Measurements from ENCODE around the gene C10orf105. TPM values are rescaled to one million over a fixed set of nuclear protein-coding genes. Genes with fewer than 3 reads are reported as not detected.

C10orf105 gene
- total RNA-seq, 1 donor from 2014 or later: 0.53 TPM

DNA sequence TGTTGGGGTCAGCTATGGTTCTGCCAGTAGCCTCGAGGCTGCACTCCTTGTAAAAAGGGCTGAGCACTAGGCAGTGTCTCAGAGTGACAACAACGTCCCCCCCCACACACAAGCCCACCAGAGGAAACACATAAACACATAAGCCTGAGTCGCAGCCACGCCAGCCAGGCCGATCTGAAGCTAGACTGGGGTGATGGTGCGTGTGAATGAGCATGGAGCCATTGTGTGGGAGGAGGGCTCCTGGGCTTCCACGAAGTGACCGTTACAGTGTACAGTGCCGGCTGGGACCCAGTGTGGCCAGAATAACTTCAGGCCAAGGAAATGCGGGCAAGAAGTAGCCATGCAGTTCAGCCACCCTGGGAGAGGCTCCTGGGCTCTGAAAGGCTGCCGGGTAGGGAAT lies 3.7 kb upstream of the C10orf105 start:
- ATAC-seq (no peak), DNase-seq (ENCODE audit: low spot score) (no peak)
- intact Hi-C loops (cut with DNase I): no loop called here

DNA sequence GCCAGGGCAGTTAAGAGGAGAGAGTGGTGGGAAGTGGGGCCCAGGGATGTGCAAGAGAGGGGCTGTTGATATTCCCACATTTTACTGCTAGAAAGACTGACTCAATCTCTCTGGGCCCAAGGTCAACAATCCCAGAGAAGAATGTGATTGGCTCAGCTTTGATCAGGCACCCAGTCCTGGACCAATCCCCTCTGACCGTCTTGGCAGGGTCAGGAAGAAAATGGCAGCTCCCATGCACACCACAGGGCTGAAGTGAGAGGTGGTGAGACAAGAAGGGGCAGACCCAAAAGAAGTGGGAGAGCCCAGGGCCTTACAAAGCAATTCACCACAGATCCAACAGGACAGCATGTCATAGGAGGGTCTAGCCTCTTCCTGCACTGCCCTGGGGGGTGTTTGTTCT lies 3.3 kb upstream of the C10orf105 start:
- intact Hi-C loops (cut with DNase I): no loop called here
- DNase-seq (ENCODE audit: low spot score) (no peak), ATAC-seq (no peak)

DNA sequence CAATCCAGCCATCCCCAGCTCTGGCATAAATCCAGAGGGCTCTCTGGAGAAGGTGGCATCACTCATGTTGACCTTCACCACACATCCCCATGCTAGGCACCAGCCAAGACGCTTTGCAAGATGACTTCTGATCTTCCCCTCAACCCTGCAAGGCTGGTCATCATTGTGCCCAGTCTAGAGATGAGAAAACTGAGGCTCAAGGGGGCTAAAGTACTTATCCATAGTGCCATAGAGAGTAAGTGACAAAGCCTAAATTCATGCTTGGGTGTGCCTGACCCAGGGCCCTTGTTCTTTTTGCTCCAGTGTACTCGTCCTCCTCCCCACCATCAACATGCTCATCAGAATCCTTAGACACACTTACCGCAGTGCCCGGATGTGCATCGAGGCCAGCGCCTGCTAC lies 1.7 kb upstream of the C10orf105 start:
- ATAC-seq (no peak), DNase-seq (ENCODE audit: low spot score) (no peak)
- intact Hi-C loops (cut with DNase I): no loop called here

GRCh38 chr10:71720288-71720687 lies 710 bp upstream of the C10orf105 start:
- intact Hi-C loops (cut with DNase I): no loop called here
- ATAC-seq (no peak), DNase-seq (ENCODE audit: low spot score) (no peak)

DNA sequence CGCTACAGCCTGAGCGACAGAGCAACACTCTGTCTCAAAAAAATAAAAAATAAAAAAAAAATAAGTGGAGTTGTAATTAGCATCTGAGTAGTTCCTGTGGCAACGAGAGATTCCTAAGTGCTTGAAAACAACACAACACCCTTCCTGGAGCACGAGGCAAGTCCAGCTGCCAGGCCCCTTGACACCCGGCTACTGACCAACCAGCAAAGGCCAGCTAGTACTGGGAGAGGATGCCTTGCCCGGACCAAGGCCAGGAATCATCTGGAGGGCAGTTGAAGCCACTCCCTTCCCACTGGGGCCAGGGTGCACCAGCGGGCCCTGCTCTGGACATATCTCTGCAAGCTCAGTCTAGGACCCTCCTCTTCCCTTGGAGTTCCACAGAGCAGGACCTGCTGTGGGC lies 536 bp downstream of the C10orf105 start:
- DNase-seq (ENCODE audit: low spot score): no peak
- peak; percentile 84 for ATAC-seq
- intact Hi-C loops (cut with DNase I): loop anchor here (5.0 kb wide), 1 partner anchor 53 kb away; the partner anchor contains the start of gene VSIR

- intact Hi-C loops (cut with DNase I): loop anchor here (5.0 kb wide), 1 partner anchor 54 kb away; the partner anchor contains the start of gene VSIR
- DNase-seq (ENCODE audit: low spot score): no peak
- no peak for ATAC-seq
These were observed 1.3 kb downstream of the C10orf105 start for GRCh38 chr10:71718165-71718698.

DNA sequence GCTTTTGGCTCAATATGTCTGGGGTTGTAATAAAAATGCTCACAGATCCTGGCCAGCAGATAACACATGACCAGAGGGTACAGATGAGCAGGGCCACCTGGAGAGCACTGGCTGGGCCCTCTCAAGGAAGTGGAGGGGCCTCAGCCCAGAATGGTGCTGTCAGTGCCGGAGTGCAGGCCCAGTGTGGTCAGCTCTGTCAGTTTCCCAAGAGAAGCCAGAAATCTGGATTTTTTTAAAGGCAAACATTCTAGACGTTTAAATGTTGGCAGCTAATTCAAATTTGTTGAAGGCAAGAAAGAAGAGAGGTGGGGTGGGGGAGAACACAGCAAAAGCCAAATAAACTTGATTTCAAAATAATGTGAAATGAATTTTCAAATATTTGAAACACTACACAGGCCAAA lies 2.0 kb downstream of the C10orf105 start:
- intact Hi-C loops (cut with DNase I): loop anchor here (5.0 kb wide), 1 partner anchor 55 kb away; the partner anchor contains the start of gene VSIR
- DNase-seq (ENCODE audit: low spot score): no peak
- no peak for ATAC-seq

DNA sequence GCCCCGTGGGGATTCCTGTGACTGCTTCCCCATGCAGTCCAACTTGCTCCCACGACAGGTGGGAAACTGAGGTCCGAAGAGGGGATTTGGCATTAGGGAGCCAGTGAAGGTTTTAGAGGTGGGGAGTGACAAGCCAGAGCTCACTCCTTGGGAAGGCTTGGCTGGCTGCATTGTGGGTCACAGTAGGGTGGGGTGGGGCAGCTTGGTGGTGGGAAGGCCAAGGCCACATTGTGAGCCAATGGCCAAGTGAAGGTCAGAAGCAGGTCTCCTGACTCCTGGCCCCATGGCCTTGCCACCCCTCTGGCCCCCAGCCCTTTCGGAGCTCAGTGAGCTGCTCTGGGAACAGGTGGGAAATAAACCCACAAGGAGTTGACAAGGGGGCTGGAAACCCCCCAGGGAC lies 2.5 kb downstream of the C10orf105 start:
- no peak for ATAC-seq
- intact Hi-C loops (cut with DNase I): loop anchor here (5.0 kb wide), 1 partner anchor 55 kb away; the partner anchor contains the start of gene VSIR
- no peak for DNase-seq (ENCODE audit: low spot score)

- intact Hi-C loops (cut with DNase I): loop anchor here (5.0 kb wide), 1 partner anchor 56 kb away; the partner anchor contains the start of gene VSIR
- ATAC-seq: no peak
- no peak for DNase-seq (ENCODE audit: low spot score)
These were observed 3.2 kb downstream of the C10orf105 start for GRCh38 chr10:71716426-71716825.

DNA sequence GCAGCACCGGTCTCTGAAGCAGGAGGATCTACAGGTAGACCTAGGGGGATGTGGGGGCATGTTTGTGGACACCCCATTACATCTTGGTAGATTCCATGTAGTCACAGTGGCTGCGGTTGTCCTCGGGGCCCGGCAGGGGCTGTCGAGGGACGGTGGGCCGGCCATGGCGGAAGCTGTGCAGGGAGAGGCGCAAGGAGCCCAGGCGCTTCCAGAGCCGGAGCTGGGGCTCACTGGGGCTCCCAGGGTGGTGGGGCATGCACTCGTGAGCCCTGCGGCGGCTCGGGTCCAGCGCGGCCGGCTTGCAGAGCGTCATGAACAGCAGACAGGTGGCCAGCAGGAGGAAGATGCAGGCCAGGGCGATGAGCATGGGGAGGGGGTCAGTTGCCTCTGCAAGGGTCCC lies 3.7 kb downstream of the C10orf105 start:
- intact Hi-C loops (cut with DNase I): loop anchor here (5.0 kb wide), 1 partner anchor 56 kb away; the partner anchor contains the start of gene VSIR
- DNase-seq (ENCODE audit: low spot score): no peak

GRCh38 chr10:71715026-71715425 lies 4.6 kb downstream of the C10orf105 start:
- DNase-seq (ENCODE audit: low spot score) (no peak), ATAC-seq (no peak)
- intact Hi-C loops (cut with DNase I): loop anchor here (5.0 kb wide), 1 partner anchor 57 kb away; the partner anchor contains the start of gene VSIR

More for the DNA sequence above, 3.7 kb downstream of the C10orf105 start:
- no peak for ATAC-seq

DNA sequence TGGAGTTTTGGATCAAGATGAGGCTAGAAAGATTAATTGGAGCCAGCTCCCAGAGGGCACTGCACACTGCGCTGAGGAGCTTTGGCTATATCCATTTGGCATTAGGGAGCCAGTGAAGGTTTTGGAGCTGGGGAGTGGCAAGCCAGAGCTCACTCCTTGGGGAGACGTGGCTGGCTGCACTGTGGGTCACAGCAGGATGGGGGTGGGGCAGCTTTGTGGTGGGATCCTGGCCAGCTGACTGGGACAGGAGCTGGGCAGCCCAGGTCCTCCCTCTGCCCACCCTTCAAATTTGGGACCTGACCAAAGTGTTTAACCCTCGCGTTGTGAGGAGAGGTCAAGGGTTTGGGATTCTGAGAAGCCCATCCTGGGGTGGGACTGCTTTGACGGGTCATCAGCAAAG lies 5.0 kb downstream of the C10orf105 start:
- no peak for ATAC-seq

DNA sequence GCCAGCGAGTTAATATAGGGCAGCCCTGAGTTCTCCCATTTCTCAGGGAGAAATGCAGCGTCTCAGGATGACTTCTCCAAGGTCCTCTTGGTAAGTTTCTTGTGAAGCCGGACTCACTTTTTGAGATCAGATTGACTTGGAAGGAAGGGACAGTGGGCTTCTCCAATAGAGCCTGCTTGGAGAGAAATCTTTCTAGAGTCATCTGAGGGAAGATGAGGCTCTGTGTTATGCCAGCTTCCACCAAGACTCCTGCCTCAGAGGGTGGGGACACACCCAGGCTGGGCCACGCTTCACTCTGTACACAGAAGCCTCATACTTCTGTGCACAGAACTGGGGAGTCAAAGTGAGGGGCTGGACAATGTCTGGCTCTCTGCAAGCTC lies 5.6 kb downstream of the C10orf105 start:
- intact Hi-C loops (cut with DNase I): no loop called here
- ATAC-seq (no peak), DNase-seq (ENCODE audit: low spot score) (no peak)

More for the DNA sequence above, 5.0 kb downstream of the C10orf105 start:
- intact Hi-C loops (cut with DNase I): no loop called here
- DNase-seq (ENCODE audit: low spot score): no peak

DNA sequence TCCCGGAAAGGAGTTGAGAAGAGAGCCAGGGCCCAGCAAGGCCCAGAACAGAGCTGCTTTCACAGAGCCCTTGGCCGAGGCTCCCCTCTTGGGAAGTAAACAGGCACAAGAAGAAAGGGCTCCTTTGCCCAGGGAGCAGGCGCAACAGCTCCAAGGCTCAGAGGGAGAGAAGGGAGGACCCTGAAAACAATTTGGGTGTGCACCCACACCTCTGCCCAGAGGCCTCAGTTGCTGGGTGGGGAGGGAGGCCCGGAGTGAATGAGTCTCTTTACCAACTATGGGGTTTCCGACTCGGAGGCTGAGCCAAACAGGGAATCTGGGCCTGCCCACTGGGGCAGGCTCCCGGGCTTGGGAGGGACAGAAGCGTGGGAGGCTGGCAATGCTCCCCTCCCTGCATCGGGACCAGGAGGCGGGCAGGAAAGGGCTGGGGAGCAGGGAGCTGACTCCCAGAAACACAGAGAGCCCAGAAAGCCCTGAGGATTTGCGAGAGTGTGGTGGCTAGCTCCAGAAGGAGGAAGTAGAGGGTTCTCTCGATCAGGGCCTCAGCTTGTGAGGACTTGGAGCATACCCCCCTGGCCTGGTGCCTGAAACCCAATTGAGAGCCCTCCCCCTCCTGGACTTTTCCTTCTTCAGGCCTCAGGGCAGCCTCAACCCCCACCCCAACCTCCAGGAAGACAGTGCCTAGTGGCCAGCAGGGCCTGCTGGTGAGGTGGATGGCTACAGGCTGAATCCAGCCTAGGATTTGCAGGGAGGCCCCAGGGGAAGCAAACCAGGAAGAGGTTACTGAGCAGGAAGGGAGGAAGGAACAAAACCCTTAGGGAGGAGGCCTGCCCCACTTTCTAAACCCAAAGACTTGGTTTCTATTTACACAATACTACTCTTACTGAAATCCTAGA lies 6.2 kb downstream of the C10orf105 start:
- peak; percentile 93 for DNase-seq (ENCODE audit: low spot score)
- ATAC-seq: peak; percentile 87
- intact Hi-C loops (cut with DNase I): no loop called here

GRCh38 chr10:71712572-71713134 lies 6.9 kb downstream of the C10orf105 start:
- intact Hi-C loops (cut with DNase I): no loop called here
- ATAC-seq (no peak), DNase-seq (ENCODE audit: low spot score) (no peak)

GRCh38 chr10:71712170-71712569 lies 7.4 kb downstream of the C10orf105 start:
- intact Hi-C loops (cut with DNase I): no loop called here
- DNase-seq (ENCODE audit: low spot score) (no peak), ATAC-seq (no peak)

GRCh38 chr10:71711052-71711623 lies 8.4 kb downstream of the C10orf105 start:
- ATAC-seq: no peak
- intact Hi-C loops (cut with DNase I): no loop called here
- no peak for DNase-seq (ENCODE audit: low spot score)

DNA sequence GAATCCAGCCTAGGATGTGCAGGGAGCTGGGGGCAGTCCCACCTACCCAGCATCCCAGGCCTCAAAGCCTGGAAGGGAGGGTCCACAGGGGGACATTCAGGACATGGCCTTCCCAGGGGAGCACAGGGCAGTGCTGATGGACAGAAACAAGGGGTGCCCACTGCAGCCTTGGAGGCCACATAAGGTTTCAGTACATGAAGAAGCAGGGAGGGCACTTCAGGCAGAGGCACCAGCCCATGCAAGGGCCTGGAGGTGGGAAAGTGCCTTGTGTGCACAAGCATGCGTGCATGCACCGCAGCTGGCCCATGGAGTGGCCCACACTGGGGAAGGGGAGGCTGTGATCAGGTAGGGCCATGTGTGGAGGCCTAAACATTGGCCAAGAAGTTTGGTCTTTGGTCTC lies 9.1 kb downstream of the C10orf105 start:
- no peak for DNase-seq (ENCODE audit: low spot score)
- intact Hi-C loops (cut with DNase I): no loop called here

More for the DNA sequence above, 9.1 kb downstream of the C10orf105 start:
- ATAC-seq: no peak
